GM19467 (cell line): Measurements from ENCODE around the gene CTBP2.
"Not testable (repeated sequence)": the region's sequence is repeated elsewhere in the genome, so short reads cannot be mapped to it uniquely, and the experiment has no call there.

Source experiments
- ATAC-seq: cut with Tn5 transposase; IDR thresholded peaks from one replicate; pipeline ENCODE4 v1.9.1; 2021; ENCODE audit warnings: mild to moderate bottlenecking, moderate library complexity; ENCODE audit not compliant: unreplicated experiment

CTBP2 gene

GRCh38 chr10:125067764-125068163 lies 92.6 kb downstream of the CTBP2 start:
- no peak for ATAC-seq

GRCh38 chr10:125066764-125067450 lies 93.5 kb downstream of the CTBP2 start:
- no peak for ATAC-seq

- ATAC-seq: peak; percentile 95
Measured at GRCh38 chr10:125064681-125065492, 95.5 kb downstream of the CTBP2 start.

- no peak for ATAC-seq
Measured at GRCh38 chr10:125063256-125063925, 97.0 kb downstream of the CTBP2 start.

- ATAC-seq: no peak
Measured at GRCh38 chr10:125062914-125063230, 97.5 kb downstream of the CTBP2 start.

- ATAC-seq: no peak
Measured at GRCh38 chr10:125062227-125062913, 98.0 kb downstream of the CTBP2 start.

GRCh38 chr10:125061557-125062226 lies 98.7 kb downstream of the CTBP2 start:
- no peak for ATAC-seq

GRCh38 chr10:125060826-125061556 lies 99.4 kb downstream of the CTBP2 start:
- no peak for ATAC-seq

GRCh38 chr10:125060482-125060825 lies 99.9 kb downstream of the CTBP2 start:
- no peak for ATAC-seq

- no peak for ATAC-seq
Measured at GRCh38 chr10:125060026-125060425, 100.3 kb downstream of the CTBP2 start.

- not testable (repeated sequence) for ATAC-seq
Measured at GRCh38 chr10:125059348-125059747, 101.0 kb downstream of the CTBP2 start.

GRCh38 chr10:125057158-125058001 lies 103.0 kb downstream of the CTBP2 start:
- no peak for ATAC-seq

GRCh38 chr10:125056161-125057132 lies 103.9 kb downstream of the CTBP2 start:
- ATAC-seq: no peak

- ATAC-seq: no peak
Measured at GRCh38 chr10:125055446-125055845, 104.9 kb downstream of the CTBP2 start.

GRCh38 chr10:125054669-125055268 lies 105.6 kb downstream of the CTBP2 start:
- ATAC-seq: no peak

GRCh38 chr10:125054216-125054615 lies 106.1 kb downstream of the CTBP2 start:
- ATAC-seq: no peak

- ATAC-seq: no peak
Measured at GRCh38 chr10:125052146-125052545, 108.2 kb downstream of the CTBP2 start.

GRCh38 chr10:125050383-125050782 lies 110.0 kb downstream of the CTBP2 start:
- no peak for ATAC-seq
